SK-N-SH (cell line): ENCODE data around the gene AXIN1. TPM values are rescaled to one million over a fixed set of nuclear protein-coding genes. Genes with fewer than 3 reads are reported as not detected.

ENCODE experiments used
- CTCF ChIA-PET: fragments of 300-600, 350-600 bp; formaldehyde crosslinking; extraction: SDS; loops from one replicate; lab custom pipeline; 2021; lab: Yijun Ruan, JAX
- POLR2A ChIA-PET: fragments of 350-600 bp; sonication (Branson Sonifier 250); formaldehyde crosslinking; extraction: SDS; loops from one replicate; lab custom pipeline; 2020; ENCODE audit warnings: antibody characterized with exemption, inconsistent platforms; lab: Yijun Ruan, JAX
- DNase-seq: peaks from one replicate; pipeline ENCODE4 v3.0.0; 2012
- H2AFZ ChIP-seq: fragments of 200-600 bp; sonication (generic); 2 replicates; pipeline ENCODE4 v1.8.1; 2016; ENCODE audit warnings: antibody characterized with exemption, mild to moderate bottlenecking, low read depth
- H3F3A ChIP-seq: fragments of 200-600 bp; sonication (generic); replicated peaks from 2 replicates; pipeline ENCODE3; 2016; ENCODE audit warnings: antibody characterized with exemption, mild to moderate bottlenecking; ENCODE audit not compliant: insufficient read depth
- H3K27ac ChIP-seq, 2 experiments: fragments of 200-500 bp in 1 of 2; fragments of 200-600 bp in 1 of 2; sonication (Bioruptor generic) in 1 of 2; sonication (generic), shearing (Covaris generic) in 1 of 2; 2 replicates each; pipeline versions ENCODE4 v1.5.1 to v1.6.1; 2014 to 2016; ENCODE audit warnings: low read depth in 2 of 2, inconsistent platforms in 1 of 2, low read length in 1 of 2, mild to moderate bottlenecking in 1 of 2, mixed read lengths in 1 of 2
- H3K27me3 ChIP-seq: fragments of 200-600 bp; sonication (generic), shearing (Covaris generic); 2 replicates; pipeline ENCODE4 v1.6.1; 2016; ENCODE audit warnings: mixed run types; ENCODE audit not compliant: insufficient read depth
- H3K36me3 ChIP-seq, 2 experiments: fragments of 200-500 bp in 1 of 2; fragments of 200-600 bp in 1 of 2; sonication (Bioruptor generic) in 1 of 2; sonication (generic) in 1 of 2; replicated peaks in 1 of 2; 2 replicates each; pipeline versions ENCODE3 to v1.5.1; 2014 to 2016; ENCODE audit warnings: low read length in 1 of 2, mild to moderate bottlenecking in 1 of 2; ENCODE audit not compliant: insufficient read depth in 2 of 2, control insufficient read depth in 1 of 2
- H3K4me1 ChIP-seq, 2 experiments: fragments of 200-500 bp in 1 of 2; fragments of 200-600 bp in 1 of 2; sonication (Bioruptor generic) in 1 of 2; sonication (generic), shearing (Covaris generic) in 1 of 2; 2 replicates each; pipeline versions ENCODE4 v1.5.1 to v1.6.1; 2014 to 2016; ENCODE audit warnings: low read depth in 1 of 2, low read length in 1 of 2, mixed run types in 1 of 2; ENCODE audit not compliant: insufficient read depth in 2 of 2, control insufficient read depth in 1 of 2
- H3K4me2 ChIP-seq: fragments of 200-600 bp; sonication (generic), shearing (Covaris generic); 2 replicates; pipeline ENCODE4 v1.6.1; 2017; ENCODE audit warnings: mixed run types
- H3K4me3 ChIP-seq, 2 experiments: fragments of 200-500 bp in 1 of 2; fragments of 200-600 bp in 1 of 2; sonication (Bioruptor generic) in 1 of 2; sonication (generic), shearing (Covaris generic) in 1 of 2; 2 replicates each; pipeline versions ENCODE4 v1.5.1 to v1.8.1; 2014 to 2016; ENCODE audit warnings: low read depth in 2 of 2, inconsistent platforms in 1 of 2, low read length in 1 of 2, mild to moderate bottlenecking in 1 of 2, mixed read lengths in 1 of 2, moderate library complexity in 1 of 2
- H3K79me2 ChIP-seq: fragments of 200-600 bp; sonication (generic); 2 replicates; pipeline ENCODE4 v1.8.1; 2017; ENCODE audit warnings: mild to moderate bottlenecking; ENCODE audit not compliant: insufficient read depth
- H3K9ac ChIP-seq: fragments of 200-600 bp; sonication (generic); 2 replicates; pipeline ENCODE4 v1.6.1; 2017; ENCODE audit warnings: mixed run types
- H3K9me2 ChIP-seq: fragments of 200-600 bp; sonication (generic); 2 replicates; pipeline ENCODE4 v1.6.1; 2017; ENCODE audit warnings: mixed run types
- H3K9me3 ChIP-seq: fragments of 200-600 bp; sonication (generic); 2 replicates; pipeline ENCODE4 v1.6.1; 2017; ENCODE audit warnings: mixed run types, mild to moderate bottlenecking, moderate library complexity
- H4K20me1 ChIP-seq: fragments of 200-600 bp; sonication (generic); 2 replicates; pipeline ENCODE4 v1.6.1; 2017; ENCODE audit warnings: mild to moderate bottlenecking, mixed run types; ENCODE audit not compliant: insufficient read depth
- ELF1 ChIP-seq: IDR thresholded peaks from 2 replicates; pipeline ENCODE4 v1.4.0; 2012
- FOSL2 ChIP-seq: IDR thresholded peaks from 2 replicates; pipeline ENCODE4 v1.4.0; 2012; ENCODE audit warnings: low read depth, mild to moderate bottlenecking, moderate library complexity, borderline replicate concordance
- FOXJ3 ChIP-seq: sonication (generic); formaldehyde crosslinking; IDR thresholded peaks from 2 replicates; pipeline ENCODE4 v1.5.1; 2020; ENCODE audit warnings: mild to moderate bottlenecking, missing genetic modification reagents
- FOXM1 ChIP-seq: IDR thresholded peaks from 2 replicates; pipeline ENCODE4 v1.4.0; 2012; ENCODE audit warnings: low read depth, mild to moderate bottlenecking
- IRF3 ChIP-seq: fragments of 150-350 bp; IDR thresholded peaks from 2 replicates; pipeline ENCODE4 v1.6.1; 2016; ENCODE audit warnings: mild to moderate bottlenecking, low read depth, low read length
- MAX ChIP-seq: IDR thresholded peaks from 2 replicates; pipeline ENCODE4 v1.4.0; 2012; ENCODE audit warnings: low read depth
- NFIC ChIP-seq: IDR thresholded peaks from 2 replicates; pipeline ENCODE4 v1.4.0; 2012; ENCODE audit warnings: borderline replicate concordance
- NRF1 ChIP-seq: IDR thresholded peaks from 2 replicates; pipeline ENCODE4 v1.6.1; 2012; ENCODE audit warnings: low read depth, mild to moderate bottlenecking, low read length
- POLR2AphosphoS5 ChIP-seq: IDR thresholded peaks from 2 replicates; pipeline ENCODE4 v1.6.1; 2012; ENCODE audit warnings: low read depth, low read length
- RCOR1 ChIP-seq: fragments of 150-350 bp; IDR thresholded peaks from 2 replicates; pipeline ENCODE4 v1.6.1; 2017; ENCODE audit warnings: antibody characterized with exemption, low read length
- RXRA ChIP-seq: IDR thresholded peaks from 2 replicates; pipeline ENCODE4 v1.4.0; 2012; ENCODE audit warnings: low read depth, mild to moderate bottlenecking, borderline replicate concordance
- TAF1 ChIP-seq: IDR thresholded peaks from 2 replicates; pipeline ENCODE4 v1.6.1; 2012; ENCODE audit warnings: low read depth, mild to moderate bottlenecking, low read length, moderate library complexity, borderline replicate concordance
- TEAD4 ChIP-seq: IDR thresholded peaks from 2 replicates; pipeline ENCODE4 v1.4.0; 2012; ENCODE audit warnings: mild to moderate bottlenecking, borderline replicate concordance; ENCODE audit not compliant: insufficient read depth
- USF1 ChIP-seq: IDR thresholded peaks from 2 replicates; pipeline ENCODE4 v1.4.0; 2012; ENCODE audit warnings: low read depth, borderline replicate concordance
- USF2 ChIP-seq: fragments of 150-350 bp; IDR thresholded peaks from 2 replicates; pipeline ENCODE4 v1.6.1; 2017; ENCODE audit warnings: antibody characterized with exemption, low read length, low read depth, borderline replicate concordance
- WGBS: methylation state at CpG from one replicate; pipeline ENCODE4 v1.1.6; 2017; ENCODE audit warnings: low lambda C conversion rate; 5-methylcytosine and 5-hydroxymethylcytosine counted together
- polyA plus RNA-seq, 3 experiments: library from polyadenylated mRNA; depleted of rRNA; stranded (reverse); fragments of >200 nt; gene quantifications; 2 replicates each; pipeline ENCODE4 v1.2.3, GENCODE V29; 2012

AXIN1 gene
- polyA plus RNA-seq, 1 of the 3 experiments (the other 2 are of a cell fraction), result 19.9 TPM

- WGBS, result 86% methylated on average over 6 of the region's 12 CpGs
Observed at GRCh38 chr16:249431-249830, 103.1 kb downstream of the AXIN1 start.

GRCh38 chr16:247027-247426 lies 105.5 kb downstream of the AXIN1 start:
- Histone ChIP-seq H3K4me3 (no peak overlapping the region), H4K20me1 (no peaks in the 10 kb centered on the region), H3K4me1 (no peaks in the 10 kb centered on the region), H3K27ac (no peak overlapping the region), H3K9me2 (no peaks in the 10 kb centered on the region), H3K9ac (no peak overlapping the region), H3K36me3 (no peaks in the 10 kb centered on the region), H3K9me3 (no peaks in the 10 kb centered on the region), H3F3A (no peaks in the 10 kb centered on the region), H3K27me3 (no peaks in the 10 kb centered on the region), H2AFZ (no peak overlapping the region), H3K4me2 (no peak overlapping the region), H3K79me2 (peaks cover 14% of the 10 kb centered on the region)
- 96% methylated on average over 12 of the region's 12 CpGs for WGBS
- ChIA-PET CTCF (no interaction called here), POLR2A (no interaction called here)
- TF ChIP-seq NFIC, result no peak
- TF ChIP-seq RCOR1, result no peak
- TF ChIP-seq FOXM1, result no peak
- TF ChIP-seq TEAD4, result no peak
- no peak for TF ChIP-seq ELF1
- TF ChIP-seq NRF1, result no peak
- no peak for TF ChIP-seq POLR2AphosphoS5
- TF ChIP-seq RXRA, result no peak
- TF ChIP-seq FOSL2, result no peak
- no peak for DNase-seq

More at GRCh38 chr16:249431-249830, 103.1 kb downstream of the AXIN1 start:
- Histone ChIP-seq H2AFZ (no peak overlapping the region), H3K9me3 (no peaks in the 10 kb centered on the region), H3K9me2 (no peaks in the 10 kb centered on the region), H3K27me3 (no peaks in the 10 kb centered on the region), H3K9ac (no peak overlapping the region), H4K20me1 (no peaks in the 10 kb centered on the region), H3K36me3 (peaks cover 4 to 9% of the 10 kb centered on the region in 2 experiments), H3K27ac (no peak overlapping the region), H3K4me3 (no peak overlapping the region), H3K4me1 (no peaks in the 10 kb centered on the region; a peak in 1 of 4 replicates), H3K4me2 (no peak overlapping the region), H3K79me2 (peaks cover 9% of the 10 kb centered on the region; the same call in 1 of the 2 replicates), H3F3A (no peaks in the 10 kb centered on the region)
- TF ChIP-seq RXRA (no peak), USF1 (no peak), ELF1 (no peak), MAX (no peak)
- POLR2A ChIA-PET, result no interaction called here
- CTCF ChIA-PET, result interaction anchor here (0.7 to 1.8 kb wide), 3 partner anchors 10 to 153 kb away, joined by 3 to 6 read pairs (median 4); no protein-coding TSS in a partner anchor
- no peak for DNase-seq

GRCh38 chr16:245105-245504 lies 107.4 kb downstream of the AXIN1 start:
- DNase-seq, result no peak
- Histone ChIP-seq H2AFZ (no peak overlapping the region), H3K36me3 (no peaks in the 10 kb centered on the region), H3K4me3 (no peak overlapping the region), H4K20me1 (no peaks in the 10 kb centered on the region), H3F3A (no peaks in the 10 kb centered on the region), H3K27ac (no peak overlapping the region), H3K79me2 (peaks cover 26% of the 10 kb centered on the region), H3K9me3 (no peaks in the 10 kb centered on the region), H3K9ac (no peak overlapping the region), H3K27me3 (no peaks in the 10 kb centered on the region), H3K4me2 (no peak overlapping the region), H3K4me1 (no peaks in the 10 kb centered on the region), H3K9me2 (no peaks in the 10 kb centered on the region)
- POLR2A ChIA-PET, result no interaction called here
- CTCF ChIA-PET, result interaction anchor here (0.7 to 2.1 kb wide), 2 partner anchors 10 to 111 kb away, joined by 3 to 6 read pairs; partner anchors contain the start of gene FAM234A
- WGBS, result 95% methylated on average over 9 of the region's 9 CpGs
- TF ChIP-seq TAF1, result no peak
- TF ChIP-seq FOXM1, result no peak
- TF ChIP-seq FOXJ3 (CRISPR knock-in tag), result no peak
- TF ChIP-seq IRF3, result no peak
- TF ChIP-seq POLR2AphosphoS5, result no peak
- no peak for TF ChIP-seq RCOR1
- TF ChIP-seq USF2, result no peak
- no peak for TF ChIP-seq FOSL2
- no peak for TF ChIP-seq NRF1
- TF ChIP-seq TEAD4, result no peak
